HEK293T (cell line): Measurements from ENCODE around the gene MYO6.

Experiments used
- BHLHE40 ChIP-seq: fragments of 450-650 bp; IDR thresholded peaks from 2 replicates; pipeline ENCODE4 v1.6.1; 2016; ENCODE audit warnings: mild to moderate bottlenecking, moderate library complexity, borderline replicate concordance
- CTBP1 ChIP-seq: fragments of 450-650 bp; IDR thresholded peaks from 2 replicates; pipeline ENCODE4 v1.6.1; 2016; ENCODE audit warnings: borderline replicate concordance
- ELF4 ChIP-seq: fragments of 450-650 bp; IDR thresholded peaks from 2 replicates; pipeline ENCODE4 v1.6.1; 2017; ENCODE audit warnings: antibody characterized with exemption
- FOXA1 ChIP-seq: fragments of 450-650 bp; IDR thresholded peaks from 2 replicates; pipeline ENCODE4 v1.6.1; 2016; ENCODE audit warnings: mild to moderate bottlenecking
- FOXK2 ChIP-seq: fragments of 450-650 bp; IDR thresholded peaks from 2 replicates; pipeline ENCODE4 v1.6.1; 2016; ENCODE audit warnings: mild to moderate bottlenecking
- FOXM1 ChIP-seq: fragments of 450-650 bp; IDR thresholded peaks from 2 replicates; pipeline ENCODE4 v1.6.1; 2017; ENCODE audit warnings: mild to moderate bottlenecking, borderline replicate concordance
- HDGF ChIP-seq: fragments of 450-650 bp; IDR thresholded peaks from 2 replicates; pipeline ENCODE4 v1.6.1; 2017; ENCODE audit warnings: antibody characterized with exemption, borderline replicate concordance
- LEF1 ChIP-seq: fragments of 450-650 bp; IDR thresholded peaks from 2 replicates; pipeline ENCODE4 v1.6.1; 2017; ENCODE audit warnings: mild to moderate bottlenecking, borderline replicate concordance
- SP1 ChIP-seq: fragments of 450-650 bp; IDR thresholded peaks from 2 replicates; pipeline ENCODE4 v1.6.1; 2017
- SUZ12 ChIP-seq: fragments of 450-650 bp; IDR thresholded peaks from 2 replicates; pipeline ENCODE4 v1.6.1; 2016; ENCODE audit warnings: mild to moderate bottlenecking
- TARDBP ChIP-seq: fragments of 450-650 bp; IDR thresholded peaks from 2 replicates; pipeline ENCODE4 v1.6.1; 2016
- ZNF384 ChIP-seq: fragments of 450-650 bp; IDR thresholded peaks from 2 replicates; pipeline ENCODE4 v1.6.1; 2016

DNA sequence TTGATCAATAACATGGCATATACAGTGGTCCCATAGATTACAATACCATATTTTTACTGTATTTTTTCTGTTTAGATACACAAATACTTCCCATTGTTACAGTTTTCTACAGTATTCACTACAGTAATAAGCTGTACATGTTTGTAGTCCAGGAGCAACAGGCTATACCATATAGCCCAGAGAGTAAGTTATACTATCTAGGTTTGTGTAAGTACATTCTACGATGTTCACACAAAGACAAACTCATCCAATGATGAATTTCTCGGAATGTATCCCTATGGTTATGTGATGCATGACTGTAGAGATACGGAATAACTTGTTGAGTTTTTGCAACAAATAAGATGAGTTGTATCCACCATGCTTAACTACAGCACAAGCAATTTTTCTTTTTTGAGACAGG lies 3.6 kb upstream of the MYO6 start:
- TF ChIP-seq ZNF384 (no peak), TARDBP (no peak), SP1 (no peak), HDGF (no peak), FOXA1 (no peak), FOXK2 (no peak), SUZ12 (no peak), CTBP1 (no peak), BHLHE40 (no peak), ELF4 (no peak), FOXM1 (no peak), LEF1 (no peak)
